ENCODE results near the gene IDUA. TPM values are rescaled to one million over a fixed set of nuclear protein-coding genes. Genes with fewer than 3 reads are reported as not detected.

IDUA gene
- total RNA-seq, 4 donors from 2014 or later: 23.9 to 79.4 (median 52.9) TPM

DNA sequence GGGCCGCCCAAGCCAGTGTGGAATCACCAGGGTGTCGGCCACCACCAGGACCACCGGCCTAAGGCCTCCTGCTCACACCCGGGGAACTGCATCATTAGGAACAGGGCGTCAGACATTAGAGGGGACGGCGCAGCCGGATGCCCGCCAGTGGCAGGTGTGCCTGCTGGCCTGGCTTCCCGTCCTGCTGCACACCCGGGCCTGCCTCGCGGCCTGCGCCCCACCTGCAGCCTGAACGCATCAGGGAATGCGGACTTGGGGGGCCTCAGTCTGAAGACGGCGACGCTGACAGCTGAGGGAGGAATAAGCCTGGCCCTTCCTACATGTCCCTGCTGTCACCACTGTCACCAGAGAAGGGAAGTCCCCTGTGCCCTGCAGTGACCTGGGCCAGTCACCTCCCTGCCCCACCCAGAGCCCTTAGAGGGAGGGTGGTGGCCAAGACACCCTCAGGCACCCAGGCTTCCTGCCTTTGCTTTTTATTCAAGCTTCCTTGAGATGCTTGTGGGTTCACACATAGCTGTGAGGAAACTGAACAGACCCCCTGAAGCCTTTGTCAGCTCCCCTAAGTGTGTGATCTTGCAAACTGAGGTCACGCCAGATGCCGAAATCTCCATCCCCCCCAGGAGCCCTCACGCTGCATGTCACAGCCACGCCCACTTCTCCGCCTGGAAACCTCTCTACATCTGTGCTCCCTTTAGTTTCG is 16.6 kb upstream of the IDUA start:
- no peak for DNase-seq (ENCODE audit: low spot score in 2 of 2)

DNA sequence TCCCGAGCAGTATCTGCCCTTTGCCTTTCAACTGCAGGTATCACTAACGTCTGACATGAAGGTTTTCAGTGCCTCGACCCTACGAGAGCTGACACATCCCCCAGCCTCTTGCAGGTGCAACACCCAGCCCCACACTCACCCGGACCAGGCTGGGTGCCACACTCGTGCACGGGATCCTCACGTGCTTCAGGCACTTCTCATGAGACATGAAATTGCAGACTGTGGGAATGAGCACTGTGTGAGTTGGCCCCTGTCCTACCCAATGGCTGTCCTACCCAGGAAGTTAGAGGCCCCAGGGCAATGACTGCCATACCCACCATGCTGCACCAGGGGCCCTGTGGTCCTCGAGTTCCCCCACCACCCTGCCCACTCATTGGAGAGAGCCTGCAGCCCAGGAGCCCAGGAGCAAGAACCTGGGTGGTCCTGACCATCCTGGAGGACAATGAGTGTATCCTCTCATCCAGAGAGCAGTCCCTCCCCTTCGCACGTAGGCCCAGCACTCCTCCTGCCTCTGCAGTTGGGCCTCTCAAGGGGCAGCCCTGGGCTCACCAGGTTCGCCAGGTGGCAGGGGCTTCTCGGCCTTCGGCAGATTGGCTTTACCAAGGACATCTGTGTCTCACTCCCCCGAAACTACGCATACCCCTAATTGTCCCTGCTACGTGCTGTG is 15.9 kb upstream of the IDUA start:
- WGBS, 2 donors: 76 to 82% methylated on average over 13 to 14 of the region's 17 CpGs
- H3K36me3 ChIP-seq: peaks cover 0 to 18% (median 0%) of the 10 kb centered on the region in 3 donors
- H3K4me1 ChIP-seq: peaks cover 0 to 29% (median 21%) of the 10 kb centered on the region in 4 donors
- H3K27me3 ChIP-seq: no peaks in the 10 kb centered on the region
- no peak for DNase-seq (ENCODE audit: low spot score in 2 of 2)
- H3K9me3 ChIP-seq: no peaks in the 10 kb centered on the region
- TF ChIP-seq POLR2A (IDR thresholded peaks at IDR 0.05): no peak
- TF ChIP-seq, protein P1, sequence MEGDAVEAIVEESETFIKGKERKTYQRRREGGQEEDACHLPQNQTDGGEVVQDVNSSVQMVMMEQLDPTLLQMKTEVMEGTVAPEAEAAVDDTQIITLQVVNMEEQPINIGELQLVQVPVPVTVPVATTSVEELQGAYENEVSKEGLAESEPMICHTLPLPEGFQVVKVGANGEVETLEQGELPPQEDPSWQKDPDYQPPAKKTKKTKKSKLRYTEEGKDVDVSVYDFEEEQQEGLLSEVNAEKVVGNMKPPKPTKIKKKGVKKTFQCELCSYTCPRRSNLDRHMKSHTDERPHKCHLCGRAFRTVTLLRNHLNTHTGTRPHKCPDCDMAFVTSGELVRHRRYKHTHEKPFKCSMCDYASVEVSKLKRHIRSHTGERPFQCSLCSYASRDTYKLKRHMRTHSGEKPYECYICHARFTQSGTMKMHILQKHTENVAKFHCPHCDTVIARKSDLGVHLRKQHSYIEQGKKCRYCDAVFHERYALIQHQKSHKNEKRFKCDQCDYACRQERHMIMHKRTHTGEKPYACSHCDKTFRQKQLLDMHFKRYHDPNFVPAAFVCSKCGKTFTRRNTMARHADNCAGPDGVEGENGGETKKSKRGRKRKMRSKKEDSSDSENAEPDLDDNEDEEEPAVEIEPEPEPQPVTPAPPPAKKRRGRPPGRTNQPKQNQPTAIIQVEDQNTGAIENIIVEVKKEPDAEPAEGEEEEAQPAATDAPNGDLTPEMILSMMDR (IDR thresholded peaks at IDR 0.05): no peak
- TF ChIP-seq EP300 (IDR thresholded peaks at IDR 0.05): no peak
- peak overlapping the region in 1 of 4 donors; percentile 50 for H3K27ac ChIP-seq
- H3K4me3 ChIP-seq: no peak overlapping the region

More for the DNA sequence above, 16.6 kb upstream of the IDUA start:
- H3K9me3 ChIP-seq: no peaks in the 10 kb centered on the region
- no peak overlapping the region for H3K27ac ChIP-seq
- H3K4me3 ChIP-seq: no peak overlapping the region
- H3K36me3 ChIP-seq: peaks cover 0 to 26% (median 0%) of the 10 kb centered on the region in 3 donors
- 91 to 94% methylated on average over 17 to 25 of the region's 25 CpGs for WGBS, 2 donors
- H3K4me1 ChIP-seq: peaks cover 0 to 29% (median 21%) of the 10 kb centered on the region in 4 donors
- H3K27me3 ChIP-seq: no peaks in the 10 kb centered on the region
- TF ChIP-seq, protein P1 (IDR thresholded peaks at IDR 0.05): no peak
- no peak for TF ChIP-seq POLR2A (IDR thresholded peaks at IDR 0.05)
- no peak for TF ChIP-seq EP300 (IDR thresholded peaks at IDR 0.05)

DNA sequence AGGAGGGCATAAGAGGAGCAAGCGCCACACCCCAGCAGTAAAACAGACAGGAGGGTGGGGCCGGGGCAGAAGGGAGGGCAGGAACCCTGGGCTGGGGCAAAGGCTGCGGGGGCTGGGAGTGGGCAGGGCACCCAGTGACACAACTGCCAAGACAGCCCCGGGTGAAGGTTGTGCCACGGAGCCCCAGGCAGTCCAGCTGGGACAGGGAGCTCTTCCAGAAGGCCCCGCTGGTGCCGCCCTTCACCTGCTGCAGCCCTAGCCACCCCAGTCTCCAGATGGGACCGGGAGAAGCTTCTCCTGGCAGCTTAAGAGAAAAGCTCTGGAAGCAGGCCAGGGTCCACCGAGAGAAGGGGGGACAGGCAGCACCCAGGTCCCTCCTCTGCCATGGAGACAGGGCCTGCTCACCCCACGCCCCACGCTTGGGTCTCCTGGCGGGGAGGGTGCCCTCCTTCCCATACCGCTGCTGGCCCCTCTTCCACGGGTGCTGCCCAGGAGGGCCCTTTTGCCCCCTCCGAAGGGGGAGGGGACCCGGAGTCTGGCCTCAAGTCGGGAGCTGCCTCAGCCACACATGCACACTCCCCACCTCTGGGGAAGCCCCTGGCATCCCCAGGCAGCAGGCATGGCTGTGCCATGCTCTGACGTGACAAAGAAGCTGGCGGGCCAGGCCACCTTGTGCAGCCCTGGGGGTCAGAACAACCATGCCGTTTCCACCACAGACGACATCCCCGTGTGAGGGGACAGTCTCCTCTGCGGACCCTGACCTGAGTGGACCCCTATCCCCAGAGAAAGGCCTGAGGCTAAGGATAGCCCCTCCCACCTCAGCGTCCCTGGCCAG is 15.0 kb upstream of the IDUA start:
- Histone ChIP-seq H3K27me3 (no peaks in the 10 kb centered on the region), H3K36me3 (peaks cover 0 to 9% (median 0%) of the 10 kb centered on the region in 3 donors), H3K4me1 (peaks cover 0 to 29% (median 21%) of the 10 kb centered on the region in 4 donors), H3K9me3 (no peaks in the 10 kb centered on the region), H3K27ac (peak overlapping the region in 1 of 4 donors; percentile 80), H3K4me3 (peak overlapping the region in 3 of 4 donors; percentile 52 to 95 (median 72))
- TF ChIP-seq EP300 (IDR thresholded peaks at IDR 0.05) (no peak), POLR2A (IDR thresholded peaks at IDR 0.05) (no peak)
- TF ChIP-seq, protein P1 (IDR thresholded peaks at IDR 0.05): no peak
- no peak for DNase-seq (ENCODE audit: low spot score in 2 of 2)
- WGBS, 2 donors: 58 to 73% methylated on average over 13 to 20 of the region's 24 CpGs

DNA sequence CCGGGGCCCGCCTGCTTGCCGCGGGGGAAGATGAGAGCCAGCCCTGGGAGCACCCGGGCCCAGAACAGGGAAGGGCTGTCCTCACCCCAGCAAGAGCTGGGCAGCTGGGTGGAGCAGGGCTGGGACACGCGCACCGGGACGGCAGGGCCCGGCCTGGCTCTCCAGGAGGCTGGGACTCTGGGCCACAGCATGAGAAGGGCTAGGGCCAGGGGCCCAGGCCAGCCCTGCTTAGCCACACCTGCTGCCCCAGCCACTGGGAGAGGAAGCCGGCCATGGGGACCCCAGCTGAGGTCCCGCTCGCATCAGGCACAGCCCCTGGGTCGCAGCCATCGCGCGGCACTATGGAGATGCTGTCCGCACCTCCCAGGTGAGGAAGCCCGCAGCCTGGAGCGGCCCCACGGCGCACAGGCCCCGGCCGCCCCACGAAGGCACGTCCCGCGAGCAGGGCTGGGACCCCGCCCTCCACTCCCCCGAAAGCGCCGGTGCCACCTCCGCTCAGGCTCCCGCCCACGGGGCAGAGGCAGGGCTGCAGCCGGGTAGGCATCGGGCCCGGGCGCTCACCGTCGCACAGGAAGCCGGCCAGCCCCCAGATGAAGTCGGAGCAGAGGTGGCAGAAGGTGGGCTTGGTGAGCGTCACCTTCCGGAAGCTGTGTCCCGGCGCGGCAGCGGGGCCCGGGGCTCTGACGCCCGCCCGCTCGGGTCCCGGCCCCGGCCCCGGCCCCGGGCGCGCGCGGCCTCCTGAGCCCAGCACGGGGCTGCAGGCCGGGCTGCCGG is 14.0 kb upstream of the IDUA start:
- peaks cover 0 to 29% (median 21%) of the 10 kb centered on the region in 4 donors for H3K4me1 ChIP-seq
- WGBS, 2 donors: 1% methylated on average over 50 of the region's 65 CpGs; no CpG with 5 or more reads in 1 of the 2 donors
- no peak for DNase-seq (ENCODE audit: low spot score in 2 of 2)
- no peaks in the 10 kb centered on the region for H3K36me3 ChIP-seq
- no peaks in the 10 kb centered on the region for H3K9me3 ChIP-seq
- H3K4me3 ChIP-seq: peak overlapping the region; percentile 48 to 95 (median 62)
- no peaks in the 10 kb centered on the region for H3K27me3 ChIP-seq
- H3K27ac ChIP-seq: peak overlapping the region in 2 of 4 donors; percentile 65 to 80
- TF ChIP-seq, protein P1 (IDR thresholded peaks at IDR 0.05): no peak
- TF ChIP-seq EP300 (IDR thresholded peaks at IDR 0.05) (no peak), POLR2A (IDR thresholded peaks at IDR 0.05) (no peak)

Data from tibial nerve (tissue), 4 donors.